Ovary (tissue), 3 donors: ENCODE measurements around the gene PTPRB.

Source experiments
- CTCF ChIP-seq, 3 donors: fragments of 450-650 bp in 2 of 3; fragments of 200-600 bp in 1 of 3; IDR thresholded peaks; one replicate each; pipeline versions ENCODE4 v1.5.1 to v1.8.0; 2016 to 2022; ENCODE audit warnings: antibody characterized with exemption in 3 of 3, mild to moderate bottlenecking in 1 of 3
- EP300 ChIP-seq: sonication (generic); formaldehyde crosslinking; IDR thresholded peaks from one replicate; pipeline ENCODE4 v1.6.1; 2017; ENCODE audit warnings: antibody characterized with exemption
- POLR2A ChIP-seq: fragments of 450-650 bp; IDR thresholded peaks from one replicate; pipeline ENCODE4 v1.6.1; 2017; ENCODE audit warnings: antibody characterized with exemption, mild to moderate bottlenecking, moderate library complexity
- donor health status: DM: no; HTN: no; CAD: no.

GRCh38 chr12:70486588-70486987 is 150.6 kb downstream of the PTPRB start:
- TF ChIP-seq EP300 (no peak), CTCF (IDR thresholded peaks at IDR 0.05) (no peak), POLR2A (no peak)
